Astrocyte (in vitro differentiated cells and primary cell): Measurements from ENCODE around the gene HTR1A. TPM values are rescaled to one million over a fixed set of nuclear protein-coding genes. Genes with fewer than 3 reads are reported as not detected.

Experiments used
- DNase-seq: peaks from one replicate; pipeline ENCODE4 v3.0.0-alpha.2; 2010; ENCODE audit warnings: low read depth
- FAIRE-seq: peaks from 2 replicates; lab custom pipeline; 2011; peaks lifted over from hg19 to GRCh38; lab: Jason Lieb, UNC
- H2AFZ ChIP-seq: 2 replicates; pipeline ENCODE4 v1.6.0; 2012; ENCODE audit warnings: low read depth, low read length, inconsistent platforms
- H3K27ac ChIP-seq: 2 replicates; pipeline ENCODE4 v1.5.1; 2011; ENCODE audit warnings: low read depth, low read length, inconsistent platforms
- H3K27me3 ChIP-seq: 2 replicates; pipeline ENCODE4 v1.6.0; 2011; ENCODE audit warnings: low read length, inconsistent platforms; ENCODE audit not compliant: insufficient read depth
- H3K36me3 ChIP-seq: 2 replicates; pipeline ENCODE4 v1.5.1; 2011; ENCODE audit warnings: low read length, inconsistent platforms; ENCODE audit not compliant: insufficient read depth
- H3K4me1 ChIP-seq: 2 replicates; pipeline ENCODE4 v1.5.1; 2011; ENCODE audit warnings: low read length, inconsistent platforms; ENCODE audit not compliant: insufficient read depth
- H3K4me2 ChIP-seq: 2 replicates; pipeline ENCODE4 v1.6.0; 2012; ENCODE audit warnings: low read length, inconsistent platforms
- H3K4me3 ChIP-seq: 2 replicates; pipeline ENCODE4 v1.5.1; 2011; ENCODE audit warnings: low read depth, mild to moderate bottlenecking, low read length, inconsistent platforms; ENCODE audit not compliant: insufficient read depth
- H3K79me2 ChIP-seq: 2 replicates; pipeline ENCODE4 v1.6.0; 2012; ENCODE audit warnings: mild to moderate bottlenecking, low read length, inconsistent platforms; ENCODE audit not compliant: insufficient read depth
- H3K9ac ChIP-seq: 2 replicates; pipeline ENCODE4 v1.6.0; 2012; ENCODE audit warnings: mild to moderate bottlenecking, low read length, inconsistent platforms
- H3K9me3 ChIP-seq: 2 replicates; pipeline ENCODE4 v1.5.1; 2012; ENCODE audit warnings: low read depth, mild to moderate bottlenecking, low read length, inconsistent platforms; ENCODE audit not compliant: insufficient read depth
- H4K20me1 ChIP-seq: 2 replicates; pipeline ENCODE4 v1.6.0; 2012; ENCODE audit warnings: low read length, inconsistent platforms; ENCODE audit not compliant: insufficient read depth
- H3K27ac Mint-ChIP-seq: one replicate; pipeline ENCODE4 v1.8.0; 2021; ENCODE audit warnings: mild to moderate bottlenecking, mixed read lengths; ENCODE audit not compliant: unreplicated experiment
- H3K27me3 Mint-ChIP-seq: one replicate; pipeline ENCODE4 v1.8.0; 2021; ENCODE audit warnings: low read depth, mixed read lengths; ENCODE audit not compliant: unreplicated experiment
- H3K36me3 Mint-ChIP-seq: one replicate; pipeline ENCODE4 v1.8.0; 2021; ENCODE audit warnings: low read depth, mixed read lengths; ENCODE audit not compliant: unreplicated experiment
- H3K4me1 Mint-ChIP-seq: one replicate; pipeline ENCODE4 v1.8.0; 2021; ENCODE audit warnings: low read depth, mixed read lengths; ENCODE audit not compliant: unreplicated experiment
- H3K4me3 Mint-ChIP-seq: one replicate; pipeline ENCODE4 v1.8.0; 2021; ENCODE audit warnings: mild to moderate bottlenecking, moderate library complexity, mixed read lengths; ENCODE audit not compliant: unreplicated experiment
- H3K9me3 Mint-ChIP-seq: one replicate; pipeline ENCODE4 v1.8.0; 2021; ENCODE audit warnings: mild to moderate bottlenecking, mixed read lengths; ENCODE audit not compliant: unreplicated experiment
- CTCF ChIP-seq: IDR thresholded peaks from 2 replicates; pipeline ENCODE4 v1.5.1; 2011; ENCODE audit warnings: low read depth, mild to moderate bottlenecking, inconsistent platforms, low read length, moderate library complexity; ENCODE audit not compliant: insufficient read depth
- EZH2 ChIP-seq: IDR thresholded peaks from 2 replicates; pipeline ENCODE4 v1.6.1; 2012; ENCODE audit warnings: mild to moderate bottlenecking, low read length, inconsistent platforms; ENCODE audit not compliant: insufficient read depth
- total RNA-seq: library from RNA; stranded (reverse); gene quantifications from 2 replicates; pipeline ENCODE4 v1.2.1, GENCODE V29; 2021

Gene HTR1A
- total RNA-seq, 1 donor from 2014 or later: not detected

GRCh38 chr5:63987053-63987452 lies 24.8 kb upstream of the HTR1A start:
- DNase-seq: no peak
- H3K4me1 Mint-ChIP-seq: no peaks in the 10 kb centered on the region
- no peaks in the 10 kb centered on the region for H3K79me2 ChIP-seq
- no peaks in the 10 kb centered on the region for H3K36me3 Mint-ChIP-seq
- no peak for FAIRE-seq
- no peaks in the 10 kb centered on the region for H3K27me3 ChIP-seq
- no peak overlapping the region for H3K4me3 ChIP-seq
- no peak overlapping the region for H3K4me3 Mint-ChIP-seq
- no peak overlapping the region for H3K27ac ChIP-seq
- no peaks in the 10 kb centered on the region for H3K9me3 ChIP-seq
- no peaks in the 10 kb centered on the region for H3K36me3 ChIP-seq
- H3K4me1 ChIP-seq: no peaks in the 10 kb centered on the region
- no peak overlapping the region for H3K9ac ChIP-seq
- no peak overlapping the region for H2AFZ ChIP-seq
- H3K27ac Mint-ChIP-seq: no peak overlapping the region
- H3K27me3 Mint-ChIP-seq: no peaks in the 10 kb centered on the region
- TF ChIP-seq CTCF: no peak
- TF ChIP-seq EZH2: no peak
- no peaks in the 10 kb centered on the region for H4K20me1 ChIP-seq
- H3K9me3 Mint-ChIP-seq: no peaks in the 10 kb centered on the region
- H3K4me2 ChIP-seq: no peak overlapping the region

GRCh38 chr5:63981864-63982263 lies 19.6 kb upstream of the HTR1A start:
- no peak overlapping the region for H2AFZ ChIP-seq
- no peak for FAIRE-seq
- H3K27ac Mint-ChIP-seq: no peak overlapping the region
- H3K9me3 ChIP-seq: no peaks in the 10 kb centered on the region
- no peak overlapping the region for H3K4me2 ChIP-seq
- H3K9ac ChIP-seq: no peak overlapping the region
- H3K4me3 Mint-ChIP-seq: no peak overlapping the region
- H4K20me1 ChIP-seq: no peaks in the 10 kb centered on the region
- no peaks in the 10 kb centered on the region for H3K9me3 Mint-ChIP-seq
- H3K36me3 ChIP-seq: no peaks in the 10 kb centered on the region
- no peaks in the 10 kb centered on the region for H3K79me2 ChIP-seq
- no peak overlapping the region for H3K4me3 ChIP-seq
- H3K27me3 ChIP-seq: no peaks in the 10 kb centered on the region
- no peaks in the 10 kb centered on the region for H3K4me1 Mint-ChIP-seq
- H3K27ac ChIP-seq: no peak overlapping the region
- H3K36me3 Mint-ChIP-seq: no peaks in the 10 kb centered on the region
- H3K4me1 ChIP-seq: no peaks in the 10 kb centered on the region
- DNase-seq: no peak
- no peak for TF ChIP-seq CTCF
- TF ChIP-seq EZH2: no peak
- H3K27me3 Mint-ChIP-seq: no peaks in the 10 kb centered on the region

GRCh38 chr5:63963926-63964325 lies 1.7 kb upstream of the HTR1A start:
- H3K36me3 ChIP-seq: no peaks in the 10 kb centered on the region
- no peak for FAIRE-seq

More at GRCh38 chr5:63963926-63964325, 1.7 kb upstream of the HTR1A start:
- no peaks in the 10 kb centered on the region for H3K36me3 Mint-ChIP-seq
- Histone ChIP-seq H3K27ac (no peak overlapping the region), H3K4me2 (no peak overlapping the region), H3K79me2 (no peaks in the 10 kb centered on the region), H3K27me3 (peaks cover 24% of the 10 kb centered on the region), H3K9me3 (peaks cover 3% of the 10 kb centered on the region), H3K9ac (no peak overlapping the region), H2AFZ (no peak overlapping the region), H4K20me1 (no peaks in the 10 kb centered on the region), H3K4me1 (no peaks in the 10 kb centered on the region), H3K4me3 (no peak overlapping the region)
- DNase-seq: no peak
- H3K27me3 Mint-ChIP-seq: peaks cover 24% of the 10 kb centered on the region
- H3K4me3 Mint-ChIP-seq: no peak overlapping the region
- peaks cover 8% of the 10 kb centered on the region for H3K4me1 Mint-ChIP-seq
- H3K27ac Mint-ChIP-seq: no peak overlapping the region
- peaks cover 9% of the 10 kb centered on the region for H3K9me3 Mint-ChIP-seq
- TF ChIP-seq EZH2: no peak
- TF ChIP-seq CTCF: no peak
